NT2/D1 (cell line): ENCODE measurements around the gene CNPY1.

Experiments used
- SUZ12 ChIP-seq: IDR thresholded peaks from 2 replicates; pipeline ENCODE4 v1.6.1; 2011; ENCODE audit not compliant: insufficient read length, insufficient read depth; ENCODE audit errors: extremely low read depth
- YY1 ChIP-seq: IDR thresholded peaks from 2 replicates; pipeline ENCODE4 v1.6.1; 2011; ENCODE audit not compliant: insufficient read length, insufficient read depth
- ZNF274 ChIP-seq: IDR thresholded peaks from 2 replicates; pipeline ENCODE4 v1.6.1; 2011; ENCODE audit warnings: mild to moderate bottlenecking, low read depth, low read length

DNA sequence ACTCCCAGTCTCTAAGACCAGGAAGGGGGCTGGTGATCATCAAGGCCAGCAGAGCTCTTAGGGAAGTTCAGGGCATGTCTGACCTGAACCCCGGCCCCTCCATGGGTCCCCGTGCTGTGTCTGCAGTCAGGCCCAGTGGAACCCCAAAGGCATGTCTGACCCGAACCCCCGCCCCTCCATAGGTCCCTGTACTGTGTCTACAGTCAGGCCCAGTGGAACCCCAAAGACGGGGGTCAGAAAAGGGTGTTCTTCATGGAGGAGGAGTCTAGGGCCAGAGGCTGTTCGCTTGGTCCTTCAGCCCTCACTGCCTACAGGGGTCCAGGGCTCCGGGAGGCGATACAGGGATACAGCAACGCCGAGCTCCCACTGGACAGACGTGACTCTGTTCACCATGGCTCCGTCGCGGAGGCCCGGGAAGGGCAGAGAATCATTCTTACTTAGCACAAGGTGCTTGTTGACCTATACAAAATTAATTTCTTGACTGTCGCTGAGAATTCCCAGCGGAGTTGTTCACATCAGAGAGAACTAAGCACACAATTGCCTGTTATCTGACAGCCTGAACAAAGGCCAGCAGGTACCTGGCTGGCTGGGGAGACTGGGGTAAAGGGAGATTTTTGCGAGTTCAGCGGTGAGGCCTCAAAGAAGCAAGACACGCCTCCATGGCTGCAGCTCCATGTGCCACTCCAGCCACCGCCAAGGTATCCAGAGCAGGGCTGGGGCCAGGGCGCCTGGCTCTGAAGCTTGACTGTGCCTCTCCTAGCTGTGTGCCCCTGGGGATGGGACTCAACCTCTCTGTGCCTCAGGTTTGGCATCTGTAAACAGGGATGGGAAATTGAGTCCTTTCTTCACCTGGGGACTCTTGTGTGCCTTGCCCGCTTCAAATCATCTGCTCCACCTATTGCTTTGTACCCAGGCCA is 61.6 kb downstream of the CNPY1 start:
- TF ChIP-seq ZNF274, result no peak
- no peak for TF ChIP-seq YY1
- no peak for TF ChIP-seq SUZ12
